GM21737 (cell line): Measurements from ENCODE around the gene DGKD.

ENCODE experiments used
- ATAC-seq: cut with Tn5 transposase; IDR thresholded peaks from one replicate; pipeline ENCODE4 v1.9.1; 2021; ENCODE audit warnings: mild to moderate bottlenecking, moderate library complexity; ENCODE audit not compliant: unreplicated experiment

Gene DGKD, protein sequence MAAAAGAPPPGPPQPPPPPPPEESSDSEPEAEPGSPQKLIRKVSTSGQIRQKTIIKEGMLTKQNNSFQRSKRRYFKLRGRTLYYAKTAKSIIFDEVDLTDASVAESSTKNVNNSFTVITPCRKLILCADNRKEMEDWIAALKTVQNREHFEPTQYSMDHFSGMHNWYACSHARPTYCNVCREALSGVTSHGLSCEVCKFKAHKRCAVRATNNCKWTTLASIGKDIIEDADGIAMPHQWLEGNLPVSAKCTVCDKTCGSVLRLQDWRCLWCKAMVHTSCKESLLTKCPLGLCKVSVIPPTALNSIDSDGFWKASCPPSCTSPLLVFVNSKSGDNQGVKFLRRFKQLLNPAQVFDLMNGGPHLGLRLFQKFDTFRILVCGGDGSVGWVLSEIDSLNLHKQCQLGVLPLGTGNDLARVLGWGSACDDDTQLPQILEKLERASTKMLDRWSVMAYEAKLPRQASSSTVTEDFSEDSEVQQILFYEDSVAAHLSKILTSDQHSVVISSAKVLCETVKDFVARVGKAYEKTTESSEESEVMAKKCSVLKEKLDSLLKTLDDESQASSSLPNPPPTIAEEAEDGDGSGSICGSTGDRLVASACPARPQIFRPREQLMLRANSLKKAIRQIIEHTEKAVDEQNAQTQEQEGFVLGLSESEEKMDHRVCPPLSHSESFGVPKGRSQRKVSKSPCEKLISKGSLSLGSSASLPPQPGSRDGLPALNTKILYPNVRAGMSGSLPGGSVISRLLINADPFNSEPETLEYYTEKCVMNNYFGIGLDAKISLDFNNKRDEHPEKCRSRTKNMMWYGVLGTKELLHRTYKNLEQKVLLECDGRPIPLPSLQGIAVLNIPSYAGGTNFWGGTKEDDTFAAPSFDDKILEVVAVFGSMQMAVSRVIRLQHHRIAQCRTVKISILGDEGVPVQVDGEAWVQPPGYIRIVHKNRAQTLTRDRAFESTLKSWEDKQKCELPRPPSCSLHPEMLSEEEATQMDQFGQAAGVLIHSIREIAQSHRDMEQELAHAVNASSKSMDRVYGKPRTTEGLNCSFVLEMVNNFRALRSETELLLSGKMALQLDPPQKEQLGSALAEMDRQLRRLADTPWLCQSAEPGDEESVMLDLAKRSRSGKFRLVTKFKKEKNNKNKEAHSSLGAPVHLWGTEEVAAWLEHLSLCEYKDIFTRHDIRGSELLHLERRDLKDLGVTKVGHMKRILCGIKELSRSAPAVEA

DNA sequence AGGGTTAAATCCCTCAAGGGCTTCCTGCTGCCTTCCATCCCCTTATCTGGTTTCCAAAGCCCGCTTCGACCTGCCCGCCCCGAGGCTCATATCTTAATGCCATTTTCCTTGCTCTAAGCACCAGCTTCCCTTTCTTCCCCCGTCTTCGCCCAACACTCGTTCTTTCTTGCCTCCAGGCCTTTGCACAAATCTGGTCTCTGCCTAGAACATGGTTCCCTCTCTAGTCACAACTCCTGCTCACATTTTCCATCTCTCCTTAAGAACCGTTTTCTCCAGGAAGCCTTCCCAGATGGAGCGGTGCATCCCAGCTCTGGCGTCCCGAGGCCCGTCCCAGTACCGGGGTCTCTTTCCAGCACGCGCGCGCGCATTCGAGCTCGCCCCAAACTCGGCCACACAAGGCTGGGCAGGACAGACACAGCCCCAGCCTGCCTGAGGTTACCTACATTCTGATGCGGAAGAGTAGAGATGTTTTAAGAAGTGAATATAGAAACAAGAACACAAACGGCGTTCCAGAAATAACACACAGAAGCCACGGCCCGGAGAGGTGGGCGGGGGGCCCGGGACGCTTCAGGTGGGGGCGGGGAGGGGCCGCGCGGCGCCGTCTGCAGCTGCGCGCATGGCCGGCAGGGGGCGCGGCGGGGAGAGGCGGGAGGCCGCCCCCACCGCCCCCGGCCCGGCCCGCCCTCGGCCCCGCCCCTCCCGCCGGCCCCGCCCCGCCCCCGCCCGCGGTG lies at the start of gene DGKD:
DGKD (plus strand) TSS at position 726 of the 731 bp plus-strand sequence. CDS start 25 bp downstream, outside the sequence.
- ATAC-seq = peak; percentile 47

DNA sequence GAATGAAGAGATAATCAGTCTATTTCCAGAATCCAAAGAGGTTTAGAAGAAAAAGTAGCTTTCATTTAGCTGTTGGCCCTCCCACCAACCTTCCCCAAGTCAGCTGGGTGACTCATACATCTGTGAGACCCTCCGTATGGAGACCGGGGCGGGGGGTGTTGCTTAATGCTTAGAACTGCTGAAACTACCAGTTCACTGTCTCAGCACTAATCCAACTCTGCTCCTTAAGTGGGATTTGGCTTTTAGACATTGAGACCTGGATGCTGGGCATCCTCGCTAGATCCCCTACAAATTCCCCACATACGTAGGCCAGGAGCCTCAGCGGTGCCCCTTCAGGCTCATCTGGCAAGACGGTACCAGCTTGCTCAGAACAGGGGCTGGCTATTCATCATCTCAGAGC lies 46.7 kb upstream of the DGKD start, which contains the start of gene SAG:
SAG (plus strand) TSS at position 252 of the 400 bp plus-strand sequence. CDS start 1,374 bp downstream, outside the sequence.
- no peak for ATAC-seq

DNA sequence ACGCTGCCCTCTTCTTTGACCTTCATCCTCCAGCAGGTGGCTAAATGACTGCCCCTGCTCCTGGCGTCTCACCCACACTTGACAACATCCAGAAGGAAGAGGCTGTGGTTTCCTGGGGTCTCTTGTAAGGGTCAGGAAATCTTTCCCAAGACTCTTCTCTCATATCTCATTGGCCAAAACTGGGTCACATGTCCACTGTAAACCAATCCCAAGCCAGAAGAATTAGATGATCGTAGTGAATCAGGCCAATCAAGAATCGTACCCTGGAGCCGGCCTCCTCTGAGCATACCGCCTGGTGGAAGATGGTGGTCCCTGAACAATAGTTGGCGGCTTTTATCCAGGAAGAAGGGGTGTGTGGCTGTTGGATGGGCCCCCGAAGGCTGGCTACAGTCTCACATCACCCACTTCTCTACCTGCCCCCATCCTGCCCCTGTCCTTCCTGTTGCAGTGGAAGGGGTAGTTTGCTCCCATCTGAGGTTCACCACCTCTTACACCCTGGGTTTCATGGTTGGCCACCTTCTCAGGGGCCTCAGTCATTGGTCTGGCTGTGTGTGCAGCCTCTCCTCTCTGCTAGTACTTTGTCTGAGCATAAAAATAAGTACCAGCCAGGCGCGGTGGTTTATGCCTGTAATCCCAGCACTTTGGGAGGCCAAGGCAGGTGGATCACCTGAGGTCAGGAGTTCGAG lies 42.9 kb upstream of the DGKD start:
- ATAC-seq = no peak

DNA sequence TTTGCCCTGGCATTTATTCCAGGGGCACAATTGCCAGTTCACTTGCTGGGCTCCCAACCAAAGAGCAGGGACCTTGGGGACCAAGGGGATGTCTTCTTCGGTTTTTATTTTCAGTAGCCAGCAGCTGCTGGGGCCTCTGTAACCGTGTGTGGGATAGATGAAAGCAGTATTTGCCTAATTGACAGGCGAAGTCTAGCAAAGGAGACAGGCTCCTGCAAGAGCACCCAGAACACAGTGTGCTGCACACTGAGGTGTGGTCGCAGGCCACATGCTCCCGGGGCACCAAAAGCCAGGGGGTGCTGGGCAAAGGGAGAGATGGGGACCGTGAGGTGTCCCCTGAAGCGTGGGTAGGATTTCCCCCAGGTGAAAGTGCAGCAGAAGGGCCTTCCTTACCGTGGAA lies 41.4 kb upstream of the DGKD start:
- ATAC-seq = no peak

- no peak for ATAC-seq
These were observed 39.9 kb upstream of the DGKD start for GRCh38 chr2:233314180-233314925.

DNA sequence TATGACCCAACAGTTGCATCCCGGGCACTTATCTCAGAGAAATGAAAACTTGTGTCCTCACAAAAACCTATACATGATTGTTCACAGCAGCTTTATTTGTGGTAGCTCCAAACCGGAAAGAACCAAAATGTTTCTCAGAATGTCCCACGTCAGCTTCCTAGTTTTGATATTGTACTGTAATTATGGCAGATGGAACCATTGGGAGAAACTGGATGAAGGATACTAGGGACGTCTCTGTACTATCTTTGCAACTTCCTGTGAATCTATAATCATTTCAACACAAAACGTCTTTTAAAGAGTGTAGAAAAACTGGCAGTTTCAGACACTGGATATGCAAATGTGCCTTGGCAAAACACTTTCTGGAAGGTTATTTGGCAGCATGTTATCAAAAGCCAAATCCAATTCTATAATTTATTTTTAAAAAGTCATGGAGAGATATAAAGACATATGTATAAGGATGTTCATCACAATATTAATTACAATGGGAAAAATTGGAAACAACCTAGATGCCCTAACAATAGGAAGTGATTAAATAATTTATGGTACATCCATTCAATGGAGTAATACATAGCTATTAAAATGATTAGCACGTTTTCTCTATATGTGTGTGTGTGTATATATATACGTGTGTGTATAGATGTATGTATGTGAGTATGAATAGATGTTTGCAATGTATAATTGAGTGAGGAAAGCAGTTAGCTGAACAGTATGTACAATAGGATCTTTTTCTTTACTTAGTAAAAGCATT lies 36.9 kb upstream of the DGKD start:
- ATAC-seq = no peak

GRCh38 chr2:233319256-233319655 lies 35.0 kb upstream of the DGKD start:
- no peak for ATAC-seq

GRCh38 chr2:233320470-233320869 lies 33.8 kb upstream of the DGKD start:
- no peak for ATAC-seq

DNA sequence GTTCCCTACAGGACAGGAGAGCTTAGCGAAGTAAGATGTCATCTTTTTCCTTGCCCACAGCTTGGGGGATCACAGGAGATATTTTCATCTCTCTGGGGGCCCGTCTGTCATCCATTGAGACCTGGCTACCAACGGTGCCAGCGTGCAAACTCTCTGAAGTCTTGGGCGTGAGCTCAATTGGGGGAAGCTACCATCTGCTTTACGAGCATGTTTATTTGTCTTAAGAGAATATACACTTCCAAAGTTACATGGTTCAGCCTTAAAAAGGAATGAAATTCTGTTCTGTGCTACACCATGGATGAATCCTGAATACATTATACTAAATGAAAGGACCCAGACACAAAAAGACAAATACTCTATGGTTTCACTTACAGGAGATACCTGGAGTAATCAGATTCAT lies 33.1 kb upstream of the DGKD start:
- ATAC-seq = no peak

GRCh38 chr2:233323851-233324250 lies 30.4 kb upstream of the DGKD start:
- ATAC-seq = no peak

DNA sequence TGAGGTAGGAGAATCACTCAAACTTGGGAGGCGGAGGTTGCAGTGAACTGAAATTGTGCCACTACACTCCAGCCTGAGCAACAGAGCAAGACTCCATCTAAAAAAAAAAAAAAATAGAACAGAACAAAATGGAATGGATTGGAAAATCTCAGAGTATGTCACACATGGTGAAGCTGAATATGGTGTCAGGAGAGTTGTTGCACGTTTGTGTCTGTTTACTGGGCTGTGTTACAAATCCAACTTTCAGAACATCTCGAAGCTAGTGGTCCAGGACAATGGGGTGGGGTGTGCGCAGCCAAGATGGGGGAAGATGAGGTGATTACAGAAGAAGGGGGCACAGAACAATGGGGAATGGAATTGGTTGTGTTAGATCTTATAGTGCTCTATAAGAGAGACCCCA lies 29.0 kb upstream of the DGKD start:
- no peak for ATAC-seq

- ATAC-seq = no peak
These were observed 28.5 kb upstream of the DGKD start for GRCh38 chr2:233325814-233326213.

- no peak for ATAC-seq
These were observed 27.8 kb upstream of the DGKD start for GRCh38 chr2:233326500-233326899.

DNA sequence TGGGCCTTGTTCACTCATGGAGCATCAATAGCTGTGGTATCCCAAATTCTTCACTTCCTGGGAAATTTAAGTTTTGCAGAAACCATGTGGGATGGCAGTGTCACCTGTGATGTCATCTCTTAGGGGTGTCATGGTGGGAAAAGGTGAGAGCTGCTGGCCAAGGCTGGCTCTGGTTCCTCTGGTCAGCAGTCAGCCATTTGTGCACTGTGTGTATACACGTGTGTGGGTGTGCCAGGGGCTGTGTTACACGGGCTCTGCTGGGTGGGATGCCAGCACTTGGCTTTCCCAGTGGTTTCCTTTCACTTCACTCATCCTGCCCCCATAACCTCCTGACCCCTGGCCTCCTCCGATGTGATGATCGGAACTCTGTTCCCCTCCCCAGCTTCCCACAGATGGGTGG lies 25.4 kb upstream of the DGKD start:
- no peak for ATAC-seq

DNA sequence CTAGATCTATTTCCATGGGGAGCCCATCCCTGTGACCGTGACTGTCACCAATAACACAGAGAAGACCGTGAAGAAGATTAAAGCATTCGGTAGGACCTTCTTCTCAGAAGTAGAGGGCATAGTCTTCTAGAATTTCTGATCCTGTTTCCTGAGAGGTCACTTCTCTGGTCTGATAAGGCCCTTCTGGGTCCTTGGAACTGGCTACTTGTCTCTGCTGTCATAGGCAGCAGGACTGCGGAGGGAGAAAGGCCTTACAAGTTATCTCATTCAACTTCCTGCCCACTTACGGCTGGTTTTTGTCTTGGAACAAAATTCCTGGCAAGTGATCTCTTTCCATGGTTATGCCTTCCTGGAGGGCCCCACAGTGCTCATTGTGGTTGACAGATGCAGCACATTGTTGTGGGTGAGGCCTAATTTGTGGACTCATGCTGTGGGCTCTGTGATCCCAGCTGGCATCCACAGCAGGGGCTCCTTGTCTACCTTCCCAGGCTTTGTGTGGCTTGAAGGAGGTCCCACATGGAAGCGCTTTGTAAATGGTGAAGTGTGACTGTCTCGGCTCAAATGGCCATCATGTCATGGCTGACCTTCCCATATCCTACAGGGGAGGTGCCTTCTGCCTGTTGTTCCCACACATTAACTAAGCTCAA lies 24.7 kb upstream of the DGKD start:
- ATAC-seq = no peak

DNA sequence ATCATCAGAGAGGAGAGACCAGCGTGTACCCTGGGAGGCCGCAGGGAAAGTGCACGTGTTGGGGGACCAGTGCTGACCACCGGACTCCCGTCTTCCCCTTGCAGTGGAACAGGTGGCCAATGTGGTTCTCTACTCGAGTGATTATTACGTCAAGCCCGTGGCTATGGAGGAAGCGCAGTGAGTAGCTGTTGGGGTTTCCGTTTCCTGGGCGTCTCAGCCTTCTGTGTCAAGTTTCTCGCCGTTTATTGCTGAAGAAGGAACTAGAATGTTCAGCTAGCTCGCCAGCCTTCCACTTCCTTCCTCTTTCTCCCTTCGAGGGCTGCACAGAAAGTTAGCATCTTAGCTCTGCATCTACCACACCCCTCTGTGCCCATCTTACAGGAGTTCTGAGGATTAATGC lies 22.8 kb upstream of the DGKD start:
- peak; percentile 87 for ATAC-seq

- no peak for ATAC-seq
These were observed 22.2 kb upstream of the DGKD start for GRCh38 chr2:233332125-233332524.

GRCh38 chr2:233334915-233335314 lies 19.4 kb upstream of the DGKD start:
- no peak for ATAC-seq
